BE2C (cell line): ENCODE measurements around the gene KRT83.

Experiments
- DNase-seq: peaks from one replicate; pipeline ENCODE4 v3.0.0-alpha.2; 2020
- H3K27me3 ChIP-seq: fragments of 250-450 bp; sonication (Bioruptor Pico); 2 replicates; pipeline ENCODE4 v1.5.1; 2020; ENCODE audit warnings: mild to moderate bottlenecking
- H3K36me3 ChIP-seq: fragments of 250-450 bp; sonication (Bioruptor Pico); 2 replicates; pipeline ENCODE4 v1.5.1; 2020; ENCODE audit warnings: mild to moderate bottlenecking
- H3K4me1 ChIP-seq: fragments of 250-450 bp; sonication (Bioruptor Pico); 2 replicates; pipeline ENCODE4 v1.5.1; 2020
- H3K4me3 ChIP-seq: 2 replicates; pipeline ENCODE4 v1.5.1; 2011; ENCODE audit warnings: low read depth, low read length
- H3K9me3 ChIP-seq: fragments of 250-450 bp; sonication (Bioruptor Pico); 2 replicates; pipeline ENCODE4 v1.5.1; 2020
- CTCF ChIP-seq: IDR thresholded peaks from 2 replicates; pipeline ENCODE4 v1.5.1; 2012; ENCODE audit warnings: mild to moderate bottlenecking, low read depth, low read length

The KRT83 gene

GRCh38 chr12:52285851-52286530 is 35.2 kb downstream of the KRT83 start:
- no peaks in the 10 kb centered on the region; the same call in 1 of the 2 replicates for H3K9me3 ChIP-seq
- no peak overlapping the region for H3K4me3 ChIP-seq
- H3K27me3 ChIP-seq: no peaks in the 10 kb centered on the region
- DNase-seq: no peak
- TF ChIP-seq CTCF: no peak
- H3K4me1 ChIP-seq: no peaks in the 10 kb centered on the region
- H3K36me3 ChIP-seq: no peaks in the 10 kb centered on the region

DNA sequence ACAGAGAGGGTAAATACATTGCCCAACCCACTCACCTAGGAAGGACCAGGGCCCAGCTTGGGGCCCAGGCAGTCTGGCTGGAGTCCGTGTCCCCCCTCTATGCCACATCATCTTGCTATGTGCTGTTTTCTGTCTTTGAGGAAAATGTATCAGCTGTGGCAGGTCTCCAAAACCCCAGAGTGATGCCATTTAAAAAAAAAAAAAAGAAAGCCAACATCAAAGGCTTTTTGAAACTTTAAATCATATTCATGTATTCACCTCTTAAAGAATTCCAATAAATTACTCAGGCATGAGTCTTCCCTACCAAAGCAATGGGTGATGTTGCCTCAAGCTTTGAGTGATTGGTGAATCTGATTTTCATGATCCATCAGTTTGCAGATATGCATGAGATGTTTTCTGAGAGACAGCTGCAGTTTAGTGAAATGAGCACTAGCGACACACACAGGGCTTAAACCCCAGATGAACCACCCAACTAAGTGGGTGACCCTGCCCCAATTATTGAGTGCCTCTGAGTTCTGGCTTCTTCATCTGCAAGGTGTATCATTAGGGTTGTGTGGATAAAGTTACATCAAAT is 35.9 kb downstream of the KRT83 start:
- Histone ChIP-seq H3K36me3 (no peaks in the 10 kb centered on the region), H3K27me3 (no peaks in the 10 kb centered on the region), H3K4me3 (no peak overlapping the region), H3K4me1 (no peaks in the 10 kb centered on the region), H3K9me3 (no peaks in the 10 kb centered on the region; the same call in 1 of the 2 replicates)
- no peak for TF ChIP-seq CTCF
- DNase-seq: no peak

DNA sequence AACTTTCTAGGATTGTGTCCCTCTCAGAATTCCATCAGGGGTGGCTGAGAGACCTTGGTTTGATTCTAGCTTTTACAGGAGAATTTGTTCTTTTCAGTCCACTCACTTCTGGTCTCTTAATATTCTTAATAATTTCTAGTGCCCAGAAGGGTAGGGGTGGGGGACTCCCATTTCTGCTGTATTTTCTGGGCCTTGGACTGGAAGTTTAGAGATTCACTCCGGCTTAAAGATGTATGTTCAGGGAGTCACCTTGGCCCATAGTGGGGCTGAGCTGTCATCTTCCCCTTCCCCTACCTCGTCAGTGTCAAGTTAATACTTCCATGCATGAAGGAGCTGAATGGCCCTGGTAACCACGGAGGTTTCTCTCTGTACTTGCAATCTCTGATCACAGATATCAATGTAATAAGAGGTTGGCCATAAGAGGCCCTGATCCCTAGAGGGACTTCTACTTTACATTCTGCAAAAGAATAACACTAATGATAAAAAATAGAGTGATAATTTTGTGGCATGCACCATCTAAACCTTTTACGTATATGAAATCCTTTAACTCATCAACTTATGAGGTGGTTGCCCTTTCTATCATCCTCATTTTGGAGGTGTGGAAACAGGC is 36.5 kb downstream of the KRT83 start:
- Histone ChIP-seq H3K4me3 (no peak overlapping the region), H3K4me1 (no peaks in the 10 kb centered on the region), H3K9me3 (no peaks in the 10 kb centered on the region; the same call in 1 of the 2 replicates), H3K36me3 (no peaks in the 10 kb centered on the region), H3K27me3 (no peaks in the 10 kb centered on the region)
- TF ChIP-seq CTCF: no peak
- no peak for DNase-seq

DNA sequence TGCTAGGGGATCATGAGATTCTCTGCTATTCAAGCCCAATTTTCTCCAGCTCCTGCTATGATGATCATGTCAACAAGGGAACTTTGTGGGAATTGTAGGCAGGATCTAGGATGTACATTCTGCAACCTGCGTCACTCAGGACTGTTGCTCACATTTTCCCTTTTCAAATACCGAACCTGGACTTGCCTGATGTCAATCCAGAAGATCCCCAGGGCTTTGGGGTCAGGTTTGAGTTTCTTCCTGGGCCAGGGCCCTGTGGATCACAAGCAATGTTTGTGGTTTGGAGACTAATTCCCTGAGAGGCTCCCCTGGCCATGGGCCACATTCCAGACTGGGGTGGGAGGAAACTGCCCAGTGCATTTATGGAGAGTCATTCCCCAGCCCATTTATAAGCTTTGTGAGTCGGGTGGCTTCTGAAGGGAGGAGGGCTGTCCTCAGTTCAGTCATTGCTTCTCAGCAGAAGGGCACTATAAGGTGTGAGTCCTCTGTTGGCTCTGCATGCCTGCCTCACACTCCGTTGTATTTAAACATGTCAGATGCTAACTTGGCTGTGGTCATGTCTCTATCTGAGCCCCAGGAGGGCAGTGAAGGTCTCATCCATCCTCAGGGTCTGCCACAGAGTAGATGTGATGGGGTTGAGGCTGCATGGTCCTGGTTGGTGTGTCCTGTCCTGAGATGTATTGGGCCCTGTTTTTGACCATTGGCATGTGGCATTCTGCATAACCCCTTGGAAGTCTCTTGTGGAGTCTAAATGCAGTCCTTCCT is 40.2 kb downstream of the KRT83 start:
- no peak for TF ChIP-seq CTCF
- no peak for DNase-seq
- Histone ChIP-seq H3K4me3 (no peak overlapping the region), H3K9me3 (no peaks in the 10 kb centered on the region), H3K27me3 (no peaks in the 10 kb centered on the region), H3K4me1 (no peaks in the 10 kb centered on the region), H3K36me3 (no peaks in the 10 kb centered on the region)

- DNase-seq: no peak
- H3K4me3 ChIP-seq: no peak overlapping the region
- H3K4me1 ChIP-seq: no peaks in the 10 kb centered on the region
- H3K9me3 ChIP-seq: no peaks in the 10 kb centered on the region
- no peaks in the 10 kb centered on the region for H3K27me3 ChIP-seq
- H3K36me3 ChIP-seq: no peaks in the 10 kb centered on the region
- no peak for TF ChIP-seq CTCF
Measured at GRCh38 chr12:52280319-52280795, 40.8 kb downstream of the KRT83 start.
